H1 (cell line): ENCODE results near the gene SHISA8. TPM values are rescaled to one million over a fixed set of nuclear protein-coding genes. Genes with fewer than 3 reads are reported as not detected.

Source experiments
- CTCF ChIA-PET: fragments of 300-600 bp; sonication (Branson Sonifier 250); formaldehyde crosslinking; loops from one replicate; lab custom pipeline; 2021; ENCODE audit not compliant: partially characterized antibody; lab: Charles Lee
- POLR2A ChIA-PET: fragments of 300-600 bp; sonication (Branson Sonifier 250); formaldehyde crosslinking; loops from one replicate; lab custom pipeline; 2021; ENCODE audit warnings: inconsistent platforms; ENCODE audit not compliant: partially characterized antibody; lab: Charles Lee
- DNase-seq, 2 experiments: peaks; one replicate each; pipeline versions ENCODE4 v3.0.0 to v3.0.0-alpha.2; 2010 to 2022; ENCODE audit warnings: low spot score in 2 of 2, low read depth in 1 of 2, mixed read lengths in 1 of 2
- FAIRE-seq: peaks from 2 replicates; lab custom pipeline; 2011; peaks lifted over from hg19 to GRCh38; lab: Jason Lieb, UNC
- H2AFZ ChIP-seq: 2 replicates; pipeline ENCODE4 v1.8.1; 2012; ENCODE audit warnings: low read length, inconsistent platforms
- H2AK5ac ChIP-seq: 2 replicates; pipeline ENCODE4 v1.6.1; 2013; ENCODE audit warnings: low read depth, low read length
- H2BK120ac ChIP-seq: replicated peaks from 2 replicates; pipeline ENCODE3; 2013; ENCODE audit warnings: low read depth, low read length, inconsistent platforms
- H2BK12ac ChIP-seq: 2 replicates; pipeline ENCODE4 v1.6.1; 2013; ENCODE audit warnings: low read depth, low read length
- H2BK15ac ChIP-seq: 2 replicates; pipeline ENCODE4 v1.6.1; 2013; ENCODE audit warnings: low read length
- H2BK20ac ChIP-seq: 2 replicates; pipeline ENCODE4 v1.6.1; 2013; ENCODE audit warnings: low read length
- H2BK5ac ChIP-seq: 2 replicates; pipeline ENCODE4 v1.6.1; 2013; ENCODE audit warnings: low read depth, low read length
- H3K14ac ChIP-seq: 2 replicates; pipeline ENCODE4 v1.6.1; 2013; ENCODE audit warnings: inconsistent platforms; ENCODE audit not compliant: insufficient read length
- H3K18ac ChIP-seq: 2 replicates; pipeline ENCODE4 v1.6.1; 2013; ENCODE audit warnings: low read length; ENCODE audit errors: extremely low read depth
- H3K23ac ChIP-seq: 2 replicates; pipeline ENCODE4 v1.6.1; 2013; ENCODE audit warnings: inconsistent platforms; ENCODE audit not compliant: insufficient read length
- H3K23me2 ChIP-seq: 2 replicates; pipeline ENCODE4 v1.6.1; 2013; ENCODE audit warnings: low read depth, low read length
- H3K27ac ChIP-seq: 2 replicates; pipeline ENCODE4 v1.6.1; 2011; ENCODE audit warnings: low read depth, low read length, inconsistent platforms
- H3K27me3 ChIP-seq, 4 experiments: replicated peaks in 1 of 4; 1 replicate in 1 of 4; 2 replicates in 3 of 4; pipeline versions ENCODE4 v1.6.1 to v1.8.1; 2011 to 2013; ENCODE audit warnings: low read length in 3 of 4, mild to moderate bottlenecking in 3 of 4, inconsistent platforms in 2 of 4, mixed read lengths in 2 of 4, moderate library complexity in 1 of 4; ENCODE audit not compliant: control insufficient read depth in 3 of 4, insufficient read depth in 3 of 4; ENCODE audit errors: extremely low read depth in 1 of 4
- H3K36me3 ChIP-seq, 4 experiments: 2 replicates each; pipeline versions ENCODE4 v1.6.1 to v1.8.1; 2011 to 2013; ENCODE audit warnings: mild to moderate bottlenecking in 4 of 4, low read length in 3 of 4, moderate library complexity in 2 of 4, control low read depth in 1 of 4, inconsistent platforms in 1 of 4; ENCODE audit not compliant: insufficient read depth in 4 of 4, control insufficient read depth in 2 of 4
- H3K4ac ChIP-seq: replicated peaks from 2 replicates; pipeline ENCODE3; 2013; ENCODE audit warnings: low read length, low read depth, mixed read lengths, inconsistent platforms; ENCODE audit not compliant: insufficient read length
- H3K4me1 ChIP-seq, 4 experiments: replicated peaks in 1 of 4; 1 replicate in 1 of 4; 2 replicates in 3 of 4; pipeline versions ENCODE4 v1.6.1 to v1.8.1; 2011 to 2013; ENCODE audit warnings: low read length in 3 of 4, inconsistent platforms in 2 of 4, mixed read lengths in 1 of 4; ENCODE audit not compliant: insufficient read depth in 4 of 4, control insufficient read depth in 3 of 4
- H3K4me2 ChIP-seq, 2 experiments: 2 replicates each; pipeline versions ENCODE4 v1.6.1 to v1.8.1; 2011 to 2013; ENCODE audit warnings: low read depth in 2 of 2, low read length in 2 of 2, control low read depth in 1 of 2, inconsistent platforms in 1 of 2, mild to moderate bottlenecking in 1 of 2; ENCODE audit not compliant: insufficient read depth in 1 of 2
- H3K4me3 ChIP-seq, 4 experiments: fragments of 200-600, 300-600 bp in 1 of 4; sonication (generic), shearing (Covaris generic), sonication (Bioruptor Twin) in 1 of 4; 2 replicates each; pipeline versions ENCODE4 v1.5.1 to v1.8.1; 2011 to 2016; ENCODE audit warnings: low read length in 4 of 4, low read depth in 3 of 4, control low read depth in 2 of 4, inconsistent platforms in 2 of 4, mild to moderate bottlenecking in 2 of 4, mixed read lengths in 1 of 4, moderate library complexity in 1 of 4; ENCODE audit not compliant: insufficient read depth in 2 of 4; ENCODE audit errors: extremely low read depth in 1 of 4
- H3K56ac ChIP-seq: replicated peaks from 2 replicates; pipeline ENCODE3; 2013; ENCODE audit warnings: low read depth, mild to moderate bottlenecking, mixed read lengths, low read length, inconsistent platforms; ENCODE audit not compliant: insufficient read length
- H3K79me1 ChIP-seq: 2 replicates; pipeline ENCODE4 v1.6.1; 2013; ENCODE audit warnings: low read depth, low read length, control low read depth
- H3K79me2 ChIP-seq, 2 experiments: 2 replicates each; pipeline versions ENCODE4 v1.6.1 to v1.8.1; 2012 to 2013; ENCODE audit warnings: low read length in 2 of 2, mild to moderate bottlenecking in 2 of 2, inconsistent platforms in 1 of 2; ENCODE audit not compliant: insufficient read depth in 2 of 2, control insufficient read depth in 1 of 2
- H3K9ac ChIP-seq, 4 experiments: replicated peaks in 1 of 4; 1 replicate in 1 of 4; 2 replicates in 3 of 4; pipeline versions ENCODE4 v1.6.1 to v1.8.1; 2011 to 2013; ENCODE audit warnings: low read depth in 3 of 4, low read length in 3 of 4, control low read depth in 2 of 4, mild to moderate bottlenecking in 2 of 4, moderate library complexity in 2 of 4, inconsistent platforms in 1 of 4; ENCODE audit errors: extremely low read depth in 1 of 4
- H3K9me3 ChIP-seq, 2 experiments: 2 replicates each; pipeline versions ENCODE4 v1.6.1 to v1.8.1; 2012 to 2013; ENCODE audit warnings: mild to moderate bottlenecking in 2 of 2, moderate library complexity in 2 of 2, control low read depth in 1 of 2, inconsistent platforms in 1 of 2, low read depth in 1 of 2, low read length in 1 of 2, mixed read lengths in 1 of 2; ENCODE audit not compliant: insufficient read depth in 2 of 2
- H4K20me1 ChIP-seq, 2 experiments: replicated peaks in 1 of 2; 2 replicates each; pipeline versions ENCODE3 to v1.8.1; 2011 to 2013; ENCODE audit warnings: inconsistent platforms in 2 of 2, low read length in 2 of 2, mild to moderate bottlenecking in 1 of 2; ENCODE audit not compliant: insufficient read depth in 2 of 2, control insufficient read depth in 1 of 2
- H4K5ac ChIP-seq: 2 replicates; pipeline ENCODE4 v1.6.1; 2013; ENCODE audit warnings: low read length, low read depth, mixed read lengths, inconsistent platforms; ENCODE audit not compliant: insufficient read length
- H4K8ac ChIP-seq: 2 replicates; pipeline ENCODE4 v1.8.0; 2013; ENCODE audit warnings: mild to moderate bottlenecking, moderate library complexity, low read length, inconsistent platforms; ENCODE audit not compliant: insufficient read depth; ENCODE audit errors: extremely low read depth
- H4K91ac ChIP-seq: replicated peaks from 2 replicates; pipeline ENCODE3; 2013; ENCODE audit warnings: low read length, mixed read lengths, inconsistent platforms; ENCODE audit not compliant: insufficient read length
- CEBPB ChIP-seq: IDR thresholded peaks from 2 replicates; pipeline ENCODE4 v1.6.1; 2012; ENCODE audit warnings: low read depth, low read length
- EZH2 ChIP-seq: fragments of 200-600 bp; sonication (generic); IDR thresholded peaks from 2 replicates; pipeline ENCODE4 v1.7.1; 2012; ENCODE audit warnings: low read depth, mild to moderate bottlenecking, moderate library complexity, low read length, inconsistent platforms; ENCODE audit not compliant: severe bottlenecking
- KDM4A ChIP-seq: IDR thresholded peaks from one replicate; pipeline ENCODE4 v1.7.1; 2012; ENCODE audit warnings: low read depth, mild to moderate bottlenecking, moderate library complexity, low read length, inconsistent platforms; ENCODE audit not compliant: severe bottlenecking
- RNF2 ChIP-seq: fragments of 200-900, 300-1000 bp; sonication (generic); IDR thresholded peaks from 2 replicates; pipeline ENCODE4 v1.7.1; 2016; ENCODE audit warnings: borderline replicate concordance, low read depth, mild to moderate bottlenecking, antibody characterized with exemption, low read length; ENCODE audit not compliant: poor library complexity, severe bottlenecking; ENCODE audit errors: missing control alignments
- SIN3A ChIP-seq, 2 experiments: IDR thresholded peaks in 1 of 2; conservative IDR thresholded peaks in 1 of 2; 2 replicates each; pipeline ENCODE4 v1.6.1; 2011 to 2012; ENCODE audit warnings: low read length in 2 of 2, improper control_type of control experiment in 1 of 2, low read depth in 1 of 2, mild to moderate bottlenecking in 1 of 2
- SUZ12 ChIP-seq: fragments of 200-600 bp; sonication (generic); IDR thresholded peaks from 2 replicates; pipeline ENCODE4 v1.6.1; 2012; ENCODE audit warnings: mild to moderate bottlenecking, inconsistent platforms, low read length, moderate library complexity, mixed read lengths
- TEAD4 ChIP-seq: IDR thresholded peaks from 2 replicates; pipeline ENCODE4 v1.6.1; 2012; ENCODE audit warnings: low read depth, low read length, inconsistent platforms, mixed read lengths
- whole genome bisulfite sequencing, 2 experiments: shearing (Covaris generic) in 1 of 2; methylation state at CpG; one replicate each; pipeline versions ENCODE4 v1.1.6 to v1.1.7; 2013 to 2015; ENCODE audit warnings: low lambda C conversion rate in 2 of 2, mixed read lengths in 2 of 2, inconsistent platforms in 1 of 2, low coverage in 1 of 2, missing lambda C conversion rate in 1 of 2; ENCODE audit not compliant: insufficient replicate concordance in 2 of 2, insufficient coverage in 1 of 2, insufficient read length in 1 of 2; ENCODE audit errors: extremely low coverage in 1 of 2, missing lambda C conversion rate in 1 of 2; 5-methylcytosine and 5-hydroxymethylcytosine counted together
- polyA plus RNA-seq, 7 experiments: library from polyadenylated mRNA; depleted of rRNA in 3 of 7; stranded (reverse) in 5 of 7; unstranded in 2 of 7; fragments of >200 nt in 5 of 7; fragments of 200-250 nt in 2 of 7; gene quantifications; 1 replicate in 5 of 7; 2 replicates in 1 of 7; 4 replicates in 1 of 7; pipeline versions ENCODE4 v1.2.1 to v1.2.3, GENCODE V29; 2011 to 2013; ENCODE audit warnings: missing spikeins in 2 of 7, mixed read lengths in 2 of 7
- total RNA-seq: library from RNA; stranded (reverse); fragmentation: NEBNext Ultra II Directional; extraction: Animal tissue kit (Norgen Biotek cat#: 25700); gene quantifications from 2 replicates; pipeline ENCODE4 v1.2.1, GENCODE V29; 2021
- TF ChIP-seq, protein P1 (sequence below): IDR thresholded peaks from 2 replicates; pipeline ENCODE4 v1.6.1; 2012; ENCODE audit warnings: inconsistent platforms

Gene SHISA8
- total and polyA plus RNA-seq, 2 of the 8 experiments (the other 6 are each of a cell fraction or from before 2014, with no cell fraction given), result 0.14 to 0.89 TPM

DNA sequence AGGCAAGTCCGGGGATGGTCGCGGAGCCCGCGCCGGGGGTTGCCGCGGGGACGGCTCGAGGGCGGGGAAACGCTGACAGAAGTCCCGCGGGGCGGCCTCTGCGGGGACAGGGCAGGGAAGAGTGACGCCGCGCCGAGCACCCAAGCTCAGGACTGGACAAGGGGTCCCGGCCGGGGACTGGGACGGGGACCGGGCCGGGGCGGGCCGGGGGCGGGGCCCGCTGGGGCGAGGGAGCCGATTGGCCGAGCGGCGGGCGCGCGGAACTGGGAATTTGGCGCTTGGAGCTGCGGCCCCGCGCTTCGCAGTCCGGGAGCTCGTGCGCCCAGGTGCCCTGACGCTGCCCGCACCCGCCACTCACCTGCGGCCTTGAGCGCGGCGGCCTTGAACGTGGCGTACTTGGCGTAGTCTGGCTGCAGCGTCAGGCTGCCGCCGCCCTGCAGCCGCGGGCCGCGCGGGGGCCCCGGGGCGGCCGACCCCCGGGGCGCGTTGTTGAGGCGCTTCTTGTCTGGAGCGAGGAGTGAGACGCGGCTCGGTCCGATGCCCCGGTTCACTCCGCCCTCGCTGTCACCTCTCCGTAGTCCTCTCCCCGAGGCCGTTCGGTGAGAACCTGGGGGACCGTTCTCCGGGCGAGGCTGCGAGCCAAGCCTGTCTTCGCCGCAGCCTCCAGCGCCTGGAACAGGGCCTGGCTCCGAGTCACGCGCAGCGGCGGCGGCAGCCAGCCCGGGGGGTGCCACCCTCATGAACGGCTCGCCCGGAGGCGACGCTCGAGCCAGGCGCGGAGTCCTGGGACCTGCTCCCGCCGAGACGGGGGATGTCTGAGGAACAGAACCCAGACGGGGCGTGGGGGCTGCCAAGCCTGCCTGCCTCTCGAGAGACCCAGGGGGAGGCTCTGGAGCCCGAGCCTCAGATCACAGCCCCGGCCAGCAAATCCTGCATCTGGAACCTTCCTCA, 4.5 kb downstream of the SHISA8 start:
- POLR2A ChIA-PET, result interaction anchor here (0.8 to 3.5 kb wide), 7 partner anchors 9 to 66 kb away, joined by 3 to 19 read pairs (median 5); partner anchors contain the start of genes CENPM and TNFRSF13C
- Histone ChIP-seq H3K36me3 (peaks cover 0 to 18% (median 3%) of the 10 kb centered on the region in 4 experiments; a peak in 4 of 8 replicates), H3K9ac (no peak overlapping the region), H3K9me3 (no peaks in the 10 kb centered on the region; a peak in 1 of 4 replicates), H4K20me1 (peaks cover 16 to 30% of the 10 kb centered on the region in 2 experiments), H3K4ac (no peak overlapping the region), H3K23me2 (peaks cover 9% of the 10 kb centered on the region; the same call in 1 of the 2 replicates), H3K56ac (no peak overlapping the region), H2BK12ac (no peak overlapping the region), H2BK5ac (no peak overlapping the region), H3K27me3 (peaks cover 55 to 71% (median 67%) of the 10 kb centered on the region in 4 experiments), H2BK15ac (no peak overlapping the region), H3K23ac (no peak overlapping the region), H3K4me2 (peak overlapping the region; percentile 52 to 62), H3K4me3 (peak overlapping the region in 1 of 4 experiments; percentile 55; a peak in 3 of 8 replicates), H3K4me1 (peaks cover 0 to 29% (median 13%) of the 10 kb centered on the region in 4 experiments; a peak in 6 of 7 replicates), H2BK120ac (no peak overlapping the region), H3K14ac (no peak overlapping the region), H3K27ac (no peak overlapping the region), H2BK20ac (no peak overlapping the region), H4K91ac (no peak overlapping the region), H2AFZ (no peak overlapping the region), H3K18ac (no peak overlapping the region; the same call in 1 of the 2 replicates), H3K79me1 (no peaks in the 10 kb centered on the region), H3K79me2 (no peaks in the 10 kb centered on the region), H2AK5ac (no peak overlapping the region), H4K8ac (peak overlapping the region; percentile 72; the same call in 1 of the 2 replicates), H4K5ac (no peak overlapping the region)
- 14% methylated on average over 59 of the region's 112 CpGs; no CpG with 5 or more reads in 1 of the 2 experiments for WGBS, 2 experiments
- CTCF ChIA-PET, result interaction anchor here (0.9 to 5.2 kb wide), 8 partner anchors 14 to 213 kb away, joined by 3 to 32 read pairs (median 4); partner anchors contain the start of gene TNFRSF13C
- FAIRE-seq (no peak), DNase-seq (peak in 1 of 2 experiments; percentile 78)
- TF ChIP-seq RNF2 (peak; percentile 47), TEAD4 (0 out of 2 replicates have a peak, but pooled peaks have one; percentile 8), CEBPB (no peak), SUZ12 (peak; percentile 96), KDM4A (peak; percentile 71), EZH2 (peak; percentile 93), SIN3A (conservative IDR thresholded peaks at IDR 0.05 in 1 of 2, IDR thresholded peaks at IDR 0.05 in 1 of 2; ENCODE audit: low read depth in 1 of 2, low read length in 2 of 2) (0 out of 4 replicates have a peak, but pooled peaks of 1 of the 2 experiments have one; percentile 5)
- TF ChIP-seq, protein P1, sequence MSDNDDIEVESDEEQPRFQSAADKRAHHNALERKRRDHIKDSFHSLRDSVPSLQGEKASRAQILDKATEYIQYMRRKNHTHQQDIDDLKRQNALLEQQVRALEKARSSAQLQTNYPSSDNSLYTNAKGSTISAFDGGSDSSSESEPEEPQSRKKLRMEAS, result peak; percentile 96
